PFSK-1 (cell line): ENCODE data around the gene CCDC112.

Experiments
- POLR2AphosphoS5 ChIP-seq: IDR thresholded peaks from 2 replicates; pipeline ENCODE4 v1.6.1; 2012; ENCODE audit warnings: low read depth, mild to moderate bottlenecking, control low read depth, low read length, moderate library complexity
- SIN3A ChIP-seq: IDR thresholded peaks from 2 replicates; pipeline ENCODE4 v1.6.1; 2012; ENCODE audit warnings: mild to moderate bottlenecking, low read length, moderate library complexity, borderline replicate concordance; ENCODE audit not compliant: insufficient read depth
- TAF1 ChIP-seq: IDR thresholded peaks from 2 replicates; pipeline ENCODE4 v1.6.1; 2012; ENCODE audit warnings: low read length, control low read depth, borderline replicate concordance; ENCODE audit not compliant: insufficient read depth
- TF ChIP-seq, protein P1 (sequence below), 2 experiments: IDR thresholded peaks; 2 replicates each; pipeline versions ENCODE4 v1.6.1 to v1.8.0; 2011 to 2012; ENCODE audit warnings: low read depth in 2 of 2, low read length in 2 of 2, control low read depth in 1 of 2, inconsistent platforms in 1 of 2, mild to moderate bottlenecking in 1 of 2, moderate library complexity in 1 of 2; ENCODE audit not compliant: insufficient read depth in 1 of 2

DNA sequence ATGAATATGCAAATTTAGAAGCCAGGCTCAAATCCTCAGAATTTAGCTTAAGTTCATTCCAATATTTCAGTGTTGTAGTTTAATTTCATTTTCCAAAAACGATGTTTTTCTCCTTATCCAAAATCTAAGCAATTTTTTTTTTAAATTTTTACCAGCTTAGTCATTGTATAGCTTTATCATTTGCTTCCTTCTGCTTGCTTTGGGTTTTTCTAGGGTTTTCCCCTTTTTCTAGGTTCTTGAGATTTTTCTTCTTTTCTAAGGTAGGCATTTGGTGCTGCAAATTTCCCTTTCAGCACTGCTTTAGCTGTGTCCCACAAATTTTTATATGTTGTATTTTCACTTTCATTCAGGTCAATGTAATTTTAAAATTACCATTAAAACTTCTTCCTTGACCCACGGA is 34.4 kb upstream of the CCDC112 start:
- TF ChIP-seq SIN3A, result no peak
- TF ChIP-seq POLR2AphosphoS5, result no peak
- TF ChIP-seq TAF1, result no peak
- TF ChIP-seq, protein P1, sequence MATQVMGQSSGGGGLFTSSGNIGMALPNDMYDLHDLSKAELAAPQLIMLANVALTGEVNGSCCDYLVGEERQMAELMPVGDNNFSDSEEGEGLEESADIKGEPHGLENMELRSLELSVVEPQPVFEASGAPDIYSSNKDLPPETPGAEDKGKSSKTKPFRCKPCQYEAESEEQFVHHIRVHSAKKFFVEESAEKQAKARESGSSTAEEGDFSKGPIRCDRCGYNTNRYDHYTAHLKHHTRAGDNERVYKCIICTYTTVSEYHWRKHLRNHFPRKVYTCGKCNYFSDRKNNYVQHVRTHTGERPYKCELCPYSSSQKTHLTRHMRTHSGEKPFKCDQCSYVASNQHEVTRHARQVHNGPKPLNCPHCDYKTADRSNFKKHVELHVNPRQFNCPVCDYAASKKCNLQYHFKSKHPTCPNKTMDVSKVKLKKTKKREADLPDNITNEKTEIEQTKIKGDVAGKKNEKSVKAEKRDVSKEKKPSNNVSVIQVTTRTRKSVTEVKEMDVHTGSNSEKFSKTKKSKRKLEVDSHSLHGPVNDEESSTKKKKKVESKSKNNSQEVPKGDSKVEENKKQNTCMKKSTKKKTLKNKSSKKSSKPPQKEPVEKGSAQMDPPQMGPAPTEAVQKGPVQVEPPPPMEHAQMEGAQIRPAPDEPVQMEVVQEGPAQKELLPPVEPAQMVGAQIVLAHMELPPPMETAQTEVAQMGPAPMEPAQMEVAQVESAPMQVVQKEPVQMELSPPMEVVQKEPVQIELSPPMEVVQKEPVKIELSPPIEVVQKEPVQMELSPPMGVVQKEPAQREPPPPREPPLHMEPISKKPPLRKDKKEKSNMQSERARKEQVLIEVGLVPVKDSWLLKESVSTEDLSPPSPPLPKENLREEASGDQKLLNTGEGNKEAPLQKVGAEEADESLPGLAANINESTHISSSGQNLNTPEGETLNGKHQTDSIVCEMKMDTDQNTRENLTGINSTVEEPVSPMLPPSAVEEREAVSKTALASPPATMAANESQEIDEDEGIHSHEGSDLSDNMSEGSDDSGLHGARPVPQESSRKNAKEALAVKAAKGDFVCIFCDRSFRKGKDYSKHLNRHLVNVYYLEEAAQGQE (IDR thresholded peaks at IDR 0.05; ENCODE audit: insufficient read depth in 1 of 2, low read depth in 2 of 2, low read length in 2 of 2), result no peak
